Measurements from ENCODE around the gene PRSS56. TPM values are rescaled to one million over a fixed set of nuclear protein-coding genes. Genes with fewer than 3 reads are reported as not detected.
A peak's percentile ranks its signal among the peaks of the same experiment; 100 is the strongest.

The PRSS56 gene
- polyA plus RNA-seq, 3 donors, result not detected

DNA sequence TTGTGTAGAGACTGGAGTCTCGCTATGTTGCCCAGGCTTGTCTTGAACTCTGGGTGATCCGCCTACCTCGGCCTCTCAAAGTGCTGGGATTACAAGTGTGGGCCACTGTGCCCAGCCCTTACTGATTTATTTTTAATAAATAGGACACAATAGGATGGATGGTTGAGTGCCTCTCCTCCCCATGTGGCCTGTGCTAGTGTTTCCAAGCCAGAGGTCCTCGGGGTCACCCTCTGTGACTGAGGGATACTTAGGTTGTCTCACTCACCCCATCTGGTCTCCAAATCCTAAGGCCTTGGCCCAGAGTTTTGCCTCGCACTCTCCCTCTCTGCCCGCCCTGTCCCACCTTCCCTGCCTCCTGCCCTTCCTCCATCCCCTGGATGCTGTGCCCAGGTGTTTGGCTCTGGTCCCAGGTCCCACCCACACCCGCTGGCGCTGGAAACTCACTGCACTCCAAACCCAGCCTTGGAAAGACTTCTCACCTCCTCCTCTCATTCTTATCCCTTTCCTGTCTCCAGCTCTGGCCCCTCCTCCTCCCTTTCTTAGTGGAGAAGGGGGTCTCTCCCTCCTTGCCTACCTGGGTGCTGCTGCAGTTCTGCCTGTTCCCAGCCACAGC, 27.8 kb upstream of the PRSS56 start:
- Mint-ChIP-seq H3K9me3 (peaks cover 0 to 5% (median 0%) of the 10 kb centered on the region in 7 donors), H3K4me3 (no peak overlapping the region), H3K4me1 (no peaks in the 10 kb centered on the region), H3K27ac (peak overlapping the region in 1 of 7 donors; percentile 41), H3K36me3 (no peaks in the 10 kb centered on the region), H3K27me3 (ENCODE audit: low read depth in 3 of 3) (peaks cover 20 to 30% (median 26%) of the 10 kb centered on the region in 3 donors)
- no peaks in the 10 kb centered on the region for H4K20me1 ChIP-seq (ENCODE audit: insufficient read depth, low read length)
- no peak overlapping the region for H2AFZ ChIP-seq (ENCODE audit: insufficient read depth, low read depth, low read length, poor library complexity, severe bottlenecking)
- intact Hi-C loops (cut with micrococcal nuclease), result no loop called here
- H3K4me1 ChIP-seq (ENCODE audit: control insufficient read depth in 1 of 2, insufficient read depth in 2 of 2, low read length in 2 of 2), result no peaks in the 10 kb centered on the region
- TF ChIP-seq, protein P1, sequence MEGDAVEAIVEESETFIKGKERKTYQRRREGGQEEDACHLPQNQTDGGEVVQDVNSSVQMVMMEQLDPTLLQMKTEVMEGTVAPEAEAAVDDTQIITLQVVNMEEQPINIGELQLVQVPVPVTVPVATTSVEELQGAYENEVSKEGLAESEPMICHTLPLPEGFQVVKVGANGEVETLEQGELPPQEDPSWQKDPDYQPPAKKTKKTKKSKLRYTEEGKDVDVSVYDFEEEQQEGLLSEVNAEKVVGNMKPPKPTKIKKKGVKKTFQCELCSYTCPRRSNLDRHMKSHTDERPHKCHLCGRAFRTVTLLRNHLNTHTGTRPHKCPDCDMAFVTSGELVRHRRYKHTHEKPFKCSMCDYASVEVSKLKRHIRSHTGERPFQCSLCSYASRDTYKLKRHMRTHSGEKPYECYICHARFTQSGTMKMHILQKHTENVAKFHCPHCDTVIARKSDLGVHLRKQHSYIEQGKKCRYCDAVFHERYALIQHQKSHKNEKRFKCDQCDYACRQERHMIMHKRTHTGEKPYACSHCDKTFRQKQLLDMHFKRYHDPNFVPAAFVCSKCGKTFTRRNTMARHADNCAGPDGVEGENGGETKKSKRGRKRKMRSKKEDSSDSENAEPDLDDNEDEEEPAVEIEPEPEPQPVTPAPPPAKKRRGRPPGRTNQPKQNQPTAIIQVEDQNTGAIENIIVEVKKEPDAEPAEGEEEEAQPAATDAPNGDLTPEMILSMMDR (IDR thresholded peaks at IDR 0.05), result no peak
- no peak overlapping the region for H3K4me2 ChIP-seq (replicated peaks; ENCODE audit: extremely low read depth, low read length, poor library complexity, severe bottlenecking)
- peaks cover 8 to 21% of the 10 kb centered on the region in 2 donors for H3K27me3 ChIP-seq (ENCODE audit: control insufficient read depth in 2 of 2, insufficient read depth in 2 of 2, low read length in 2 of 2)
- H3K27ac ChIP-seq (ENCODE audit: low read depth in 1 of 2, low read length in 2 of 2), result no peak overlapping the region
- WGBS (ENCODE audit: insufficient coverage), result 100% methylated on average over 1 of the region's 8 CpGs
- no peaks in the 10 kb centered on the region for H3K36me3 ChIP-seq (replicated peaks in 1 of 2; ENCODE audit: control insufficient read depth in 1 of 2, insufficient read depth in 2 of 2, low read length in 2 of 2)
- no peaks in the 10 kb centered on the region for H3K9me3 ChIP-seq (replicated peaks in 1 of 2; ENCODE audit: control insufficient read depth in 1 of 2, insufficient read depth in 1 of 2, low read length in 2 of 2)
- no peaks in the 10 kb centered on the region for H3K79me2 ChIP-seq (ENCODE audit: insufficient read depth, low read length)
- no peak overlapping the region for H3K9ac ChIP-seq (ENCODE audit: insufficient read depth, low read length, poor library complexity, severe bottlenecking)
- H3K4me3 ChIP-seq (replicated peaks in 1 of 3; ENCODE audit: low read depth in 2 of 3, low read length in 3 of 3), result no peak overlapping the region
- DNase-seq, result no peak

DNA sequence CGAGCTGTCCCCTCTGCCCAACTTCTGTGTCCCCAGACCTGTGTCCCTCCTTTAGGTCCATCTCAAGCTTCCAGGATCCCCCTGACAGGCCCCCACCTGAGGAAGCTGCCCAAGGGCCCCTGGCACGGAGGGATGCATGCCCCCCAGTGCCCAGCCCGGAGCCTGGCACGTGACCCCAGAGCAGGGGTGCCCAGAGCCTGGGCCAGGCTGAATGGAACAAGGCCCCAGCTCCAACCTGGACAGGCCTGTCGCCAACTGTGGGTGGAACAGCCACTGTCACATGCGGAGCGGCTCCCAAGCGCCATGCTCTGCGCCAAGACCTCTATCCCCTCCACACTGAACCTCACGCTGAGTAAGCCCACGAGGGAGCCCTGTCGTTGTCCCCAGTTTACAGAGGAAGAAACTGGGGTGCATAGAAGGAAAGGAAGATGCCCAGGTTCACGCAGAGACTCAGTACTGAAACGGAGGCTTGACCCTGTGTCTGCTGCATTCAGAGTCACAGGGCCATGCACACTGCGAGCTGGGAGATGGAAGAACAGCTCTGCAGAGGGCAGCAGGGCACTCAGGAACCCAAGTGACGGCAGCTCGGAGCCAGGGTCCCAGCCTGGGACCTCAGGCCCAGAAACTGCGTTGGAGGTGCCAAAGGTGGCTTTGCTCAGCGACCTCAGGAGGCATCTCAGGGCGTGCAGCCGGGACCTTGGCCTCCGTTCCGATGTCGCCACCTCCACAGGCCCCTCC, 27.1 kb upstream of the PRSS56 start:
- H3K36me3 ChIP-seq (replicated peaks in 1 of 2; ENCODE audit: control insufficient read depth in 1 of 2, insufficient read depth in 2 of 2, low read length in 2 of 2), result no peaks in the 10 kb centered on the region
- H3K9me3 ChIP-seq (replicated peaks in 1 of 2; ENCODE audit: control insufficient read depth in 1 of 2, insufficient read depth in 1 of 2, low read length in 2 of 2), result no peaks in the 10 kb centered on the region
- no peaks in the 10 kb centered on the region for H4K20me1 ChIP-seq (ENCODE audit: insufficient read depth, low read length)
- no peak overlapping the region for H3K4me3 ChIP-seq (replicated peaks in 1 of 3; ENCODE audit: low read depth in 2 of 3, low read length in 3 of 3)
- DNase-seq, result no peak
- H3K4me2 ChIP-seq (replicated peaks; ENCODE audit: extremely low read depth, low read length, poor library complexity, severe bottlenecking), result no peak overlapping the region
- H3K27ac ChIP-seq (ENCODE audit: low read depth in 1 of 2, low read length in 2 of 2), result no peak overlapping the region
- WGBS (ENCODE audit: insufficient coverage), result 87% methylated on average over 23 of the region's 24 CpGs
- peaks cover 7 to 18% of the 10 kb centered on the region in 2 donors for H3K27me3 ChIP-seq (ENCODE audit: control insufficient read depth in 2 of 2, insufficient read depth in 2 of 2, low read length in 2 of 2)
- intact Hi-C loops (cut with micrococcal nuclease), result no loop called here
- H3K79me2 ChIP-seq (ENCODE audit: insufficient read depth, low read length), result no peaks in the 10 kb centered on the region
- Mint-ChIP-seq H3K9me3 (peaks cover 0 to 2% (median 0%) of the 10 kb centered on the region in 7 donors), H3K4me3 (no peak overlapping the region), H3K4me1 (no peaks in the 10 kb centered on the region), H3K27ac (peak overlapping the region in 1 of 7 donors; percentile 41), H3K36me3 (no peaks in the 10 kb centered on the region), H3K27me3 (ENCODE audit: low read depth in 3 of 3) (peaks cover 16 to 26% (median 22%) of the 10 kb centered on the region in 3 donors)
- H3K9ac ChIP-seq (ENCODE audit: insufficient read depth, low read length, poor library complexity, severe bottlenecking), result no peak overlapping the region
- H2AFZ ChIP-seq (ENCODE audit: insufficient read depth, low read depth, low read length, poor library complexity, severe bottlenecking), result no peak overlapping the region
- TF ChIP-seq, protein P1 (IDR thresholded peaks at IDR 0.05), result no peak
- no peaks in the 10 kb centered on the region for H3K4me1 ChIP-seq (ENCODE audit: control insufficient read depth in 1 of 2, insufficient read depth in 2 of 2, low read length in 2 of 2)

Data from CD14-positive monocyte (primary cell).